IPS DF 6.9 (cell line): ENCODE measurements around the gene MEGF11.

ENCODE experiments used
- DNase-seq: peaks from one replicate; pipeline ENCODE4 v3.0.0-alpha.2; 2013; ENCODE audit warnings: low read depth, low spot score
- H3K27ac ChIP-seq: one replicate; pipeline ENCODE4 v1.5.1; 2013; ENCODE audit warnings: low read length, control low read depth
- H3K27me3 ChIP-seq: 2 replicates; pipeline ENCODE4 v1.6.1; 2013; ENCODE audit warnings: mild to moderate bottlenecking, low read length; ENCODE audit not compliant: control insufficient read depth, insufficient read depth
- H3K36me3 ChIP-seq: 2 replicates; pipeline ENCODE4 v1.6.1; 2013; ENCODE audit warnings: low read length; ENCODE audit not compliant: control insufficient read depth, insufficient read depth
- H3K4me1 ChIP-seq: 2 replicates; pipeline ENCODE4 v1.6.1; 2013; ENCODE audit warnings: low read length; ENCODE audit not compliant: control insufficient read depth, insufficient read depth
- H3K4me3 ChIP-seq: 2 replicates; pipeline ENCODE4 v1.5.1; 2013; ENCODE audit warnings: mild to moderate bottlenecking, low read length
- H3K9me3 ChIP-seq: 2 replicates; pipeline ENCODE4 v1.6.1; 2013; ENCODE audit warnings: low read length, inconsistent platforms; ENCODE audit not compliant: control insufficient read depth, insufficient read depth
- WGBS: extraction: QIAGEN DNeasy Blood & Tissue Kit; methylation state at CpG from one replicate; pipeline ENCODE4 v1.1.7; 2013; ENCODE audit warnings: mixed read lengths, missing lambda C conversion rate; ENCODE audit not compliant: insufficient read length, insufficient coverage; 5-methylcytosine and 5-hydroxymethylcytosine counted together

The MEGF11 gene

DNA sequence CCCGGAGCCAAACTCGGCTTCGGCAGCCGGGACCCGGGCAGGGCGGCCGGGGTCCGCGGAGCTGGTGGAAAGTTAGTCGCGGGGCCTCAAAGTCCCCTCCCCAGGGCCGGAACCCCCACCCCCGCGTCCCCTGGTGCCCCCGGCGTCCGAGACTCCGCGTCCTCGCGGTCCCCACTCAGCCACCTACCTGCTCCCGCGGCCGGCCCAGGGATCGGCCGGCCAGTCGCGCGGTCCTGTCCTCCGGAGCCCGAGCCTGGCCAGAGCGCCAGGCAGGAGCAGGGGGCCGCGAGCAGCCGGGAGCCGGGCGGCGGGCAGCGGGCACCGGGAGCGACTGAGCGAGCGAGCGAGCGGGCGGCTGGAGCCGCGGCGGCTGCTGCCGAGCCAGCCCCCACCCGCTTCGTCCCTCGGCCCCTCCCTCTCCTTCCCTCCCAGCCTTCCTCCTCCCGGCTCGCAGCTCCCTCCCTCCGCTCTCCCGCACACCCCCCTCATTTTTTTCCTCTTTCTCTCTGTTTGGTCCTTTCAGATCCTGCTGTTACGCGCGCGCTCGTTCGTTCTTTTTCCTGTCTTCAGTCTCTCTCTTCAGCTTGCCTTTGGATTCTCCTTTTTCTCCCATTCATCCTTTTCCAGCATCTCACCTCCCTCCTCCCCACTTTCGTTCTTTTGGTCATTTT is at the start of gene MEGF11:
TSS of gene MEGF11 (minus strand) at position 333 of the 671 bp plus-strand sequence. CDS start 125,347 bp downstream, outside the sequence.
- Histone ChIP-seq H3K4me1 (no peaks in the 10 kb centered on the region; the same call in 1 of the 2 replicates), H3K4me3 (peak within 1 kb of the TSS; percentile 79), H3K27me3 (peaks cover 41% of the 10 kb centered on the region), H3K9me3 (no peaks in the 10 kb centered on the region), H3K27ac (no peak within 1 kb of the TSS), H3K36me3 (no peaks in the 10 kb centered on the region)
- DNase-seq, result no peak
- no CpG with 5 or more reads among the region's 64 CpGs for WGBS

DNA sequence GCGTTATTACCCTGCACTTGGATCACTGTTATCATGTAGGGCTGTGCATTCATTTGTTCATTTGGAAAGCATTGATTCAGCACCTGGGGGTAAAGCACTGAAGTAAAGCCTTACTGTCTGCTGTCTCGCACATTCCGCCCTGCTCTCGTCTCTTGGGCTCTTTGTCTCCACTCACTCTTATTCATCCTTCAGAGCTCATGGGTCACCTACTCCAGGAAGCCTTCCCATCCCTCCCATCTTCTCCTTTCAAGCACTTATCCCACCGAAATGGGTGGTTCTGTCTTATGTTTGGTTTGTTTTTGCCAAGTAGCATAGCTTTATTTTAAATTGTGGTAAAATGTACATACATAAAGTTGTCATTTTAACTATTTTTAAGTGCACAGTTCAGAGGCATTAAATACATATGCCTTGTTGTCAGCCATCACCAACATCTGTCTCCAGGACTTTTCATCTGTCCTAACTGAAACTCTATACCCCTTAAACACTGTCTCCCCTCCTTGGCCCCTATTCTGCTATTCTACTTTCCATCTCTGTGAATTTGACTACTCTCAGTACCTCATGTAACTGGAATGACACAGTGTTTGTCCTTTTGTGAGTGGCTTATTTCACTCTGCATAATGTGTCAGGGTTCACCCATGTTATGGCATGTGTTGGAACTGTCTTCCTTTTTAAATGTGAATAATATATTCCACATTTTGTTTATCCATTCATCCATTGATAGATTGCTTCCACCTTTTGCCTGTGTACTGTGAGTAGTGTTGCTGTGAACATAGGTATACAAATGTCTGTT is 49.1 kb upstream of the MEGF11 start:
- Histone ChIP-seq H3K27me3 (no peaks in the 10 kb centered on the region), H3K9me3 (no peaks in the 10 kb centered on the region), H3K4me3 (no peak overlapping the region), H3K36me3 (no peaks in the 10 kb centered on the region), H3K27ac (no peak overlapping the region), H3K4me1 (no peaks in the 10 kb centered on the region)
- no peak for DNase-seq
- WGBS, result no CpG with 5 or more reads among the region's 5 CpGs

DNA sequence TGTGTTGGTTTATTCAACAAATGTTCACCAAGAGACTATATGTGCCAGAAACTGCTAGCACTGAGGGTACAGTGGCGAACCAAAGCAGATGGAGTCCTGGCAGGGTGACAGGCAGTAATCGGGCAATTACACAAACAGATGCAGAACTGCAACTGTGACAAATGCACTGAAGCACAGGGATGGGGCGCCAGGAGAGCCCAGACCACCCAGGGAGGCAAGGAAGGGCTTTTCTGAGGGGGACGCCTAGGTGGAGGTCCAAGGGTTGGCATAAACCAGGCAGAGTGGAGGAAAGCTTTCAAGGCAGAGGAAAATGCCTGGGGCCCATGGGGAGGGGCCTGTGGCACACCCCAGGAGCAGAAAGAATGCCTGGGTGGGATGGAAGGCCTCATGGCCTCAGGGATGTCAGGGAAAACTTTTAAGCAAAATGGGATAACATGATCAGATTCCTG is 45.3 kb upstream of the MEGF11 start:
- DNase-seq, result no peak
- Histone ChIP-seq H3K27me3 (no peaks in the 10 kb centered on the region), H3K36me3 (no peaks in the 10 kb centered on the region), H3K4me3 (no peak overlapping the region), H3K4me1 (peaks cover 5% of the 10 kb centered on the region; the same call in 1 of the 2 replicates), H3K9me3 (no peaks in the 10 kb centered on the region), H3K27ac (no peak overlapping the region)
- no CpG with 5 or more reads among the region's 4 CpGs for WGBS

DNA sequence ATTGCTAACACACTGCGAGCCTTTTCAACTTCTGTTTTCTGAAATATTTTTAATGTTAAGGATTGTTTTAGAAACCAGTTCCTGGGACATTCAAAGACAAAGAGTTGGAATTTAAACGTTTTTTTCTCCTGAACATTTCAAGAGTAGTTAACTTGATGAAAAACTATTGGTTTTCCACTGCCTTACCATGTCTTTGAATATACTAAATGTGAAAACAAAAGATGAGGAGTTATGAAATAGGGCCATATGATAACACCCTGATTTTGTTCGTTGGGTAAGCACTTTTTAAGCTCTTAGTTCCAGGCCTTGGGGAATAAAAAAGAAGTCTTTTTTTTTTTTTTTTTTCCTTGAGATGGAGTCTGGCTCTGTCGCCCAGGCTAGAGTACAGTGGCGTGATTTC is 42.6 kb upstream of the MEGF11 start:
- no peak for DNase-seq
- no peak overlapping the region for H3K27ac ChIP-seq
- no CpG with 5 or more reads among the region's 5 CpGs for WGBS

DNA sequence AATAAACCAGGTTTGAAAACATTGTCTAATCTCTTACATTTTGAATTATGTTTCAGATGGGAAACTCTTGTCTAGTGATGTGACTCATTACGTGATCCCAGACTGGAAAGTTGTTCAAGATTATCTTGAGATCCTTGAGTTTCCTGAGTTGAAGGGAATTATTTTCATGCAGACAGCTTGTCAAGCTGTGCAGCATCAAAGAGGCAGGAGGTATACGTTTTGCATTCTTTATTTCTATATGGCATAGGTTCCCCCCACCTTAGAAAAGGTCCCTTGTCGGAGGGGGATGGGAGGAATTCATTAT is 41.3 kb upstream of the MEGF11 start:
- Histone ChIP-seq H3K36me3 (no peaks in the 10 kb centered on the region), H3K9me3 (no peaks in the 10 kb centered on the region), H3K27me3 (no peaks in the 10 kb centered on the region), H3K4me3 (no peak overlapping the region), H3K27ac (no peak overlapping the region), H3K4me1 (peaks cover 5% of the 10 kb centered on the region; the same call in 1 of the 2 replicates)
- DNase-seq, result no peak
- no CpG with 5 or more reads among the region's 3 CpGs for WGBS

More for the DNA sequence above, 42.6 kb upstream of the MEGF11 start:
- Histone ChIP-seq H3K36me3 (no peaks in the 10 kb centered on the region), H3K9me3 (no peaks in the 10 kb centered on the region), H3K4me1 (peaks cover 5% of the 10 kb centered on the region; the same call in 1 of the 2 replicates), H3K27me3 (no peaks in the 10 kb centered on the region), H3K4me3 (no peak overlapping the region)

DNA sequence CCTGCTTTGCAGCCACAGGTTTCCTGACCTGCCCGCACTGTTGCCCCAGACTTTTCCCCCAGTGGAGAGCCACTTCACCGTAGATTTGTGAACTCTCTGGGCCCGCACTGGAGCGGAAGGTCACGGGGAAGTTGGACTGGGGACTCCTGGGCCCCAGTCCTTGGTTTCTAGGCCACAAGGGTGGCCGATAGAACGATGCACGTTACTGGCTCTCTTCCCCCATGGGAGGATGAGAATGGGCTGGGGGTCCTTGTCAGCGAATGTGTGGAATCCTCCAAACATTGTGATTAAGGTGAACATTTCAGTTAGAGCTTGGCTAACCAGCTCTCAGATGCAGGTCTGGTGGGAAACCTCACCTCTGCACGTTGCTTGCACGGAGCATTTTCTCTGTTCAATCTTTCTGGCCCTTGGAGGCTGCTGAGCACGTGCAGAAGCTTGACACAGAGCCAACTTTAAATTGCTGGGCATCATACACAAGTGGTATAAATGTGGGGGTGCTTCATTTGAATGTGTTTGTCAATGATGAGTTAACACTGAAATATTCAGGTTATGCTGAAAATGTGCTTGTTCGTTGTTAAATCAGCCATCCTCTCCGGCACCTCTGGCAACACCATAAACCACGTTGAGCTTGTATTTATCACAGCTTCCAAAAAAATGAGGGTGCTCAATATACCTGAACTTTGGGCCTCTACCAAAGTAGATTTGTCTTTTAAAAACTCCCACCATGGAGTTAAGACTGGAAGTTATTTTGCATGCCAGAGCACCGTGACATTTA is 40.8 kb upstream of the MEGF11 start:
- no peak overlapping the region for H3K27ac ChIP-seq

DNA sequence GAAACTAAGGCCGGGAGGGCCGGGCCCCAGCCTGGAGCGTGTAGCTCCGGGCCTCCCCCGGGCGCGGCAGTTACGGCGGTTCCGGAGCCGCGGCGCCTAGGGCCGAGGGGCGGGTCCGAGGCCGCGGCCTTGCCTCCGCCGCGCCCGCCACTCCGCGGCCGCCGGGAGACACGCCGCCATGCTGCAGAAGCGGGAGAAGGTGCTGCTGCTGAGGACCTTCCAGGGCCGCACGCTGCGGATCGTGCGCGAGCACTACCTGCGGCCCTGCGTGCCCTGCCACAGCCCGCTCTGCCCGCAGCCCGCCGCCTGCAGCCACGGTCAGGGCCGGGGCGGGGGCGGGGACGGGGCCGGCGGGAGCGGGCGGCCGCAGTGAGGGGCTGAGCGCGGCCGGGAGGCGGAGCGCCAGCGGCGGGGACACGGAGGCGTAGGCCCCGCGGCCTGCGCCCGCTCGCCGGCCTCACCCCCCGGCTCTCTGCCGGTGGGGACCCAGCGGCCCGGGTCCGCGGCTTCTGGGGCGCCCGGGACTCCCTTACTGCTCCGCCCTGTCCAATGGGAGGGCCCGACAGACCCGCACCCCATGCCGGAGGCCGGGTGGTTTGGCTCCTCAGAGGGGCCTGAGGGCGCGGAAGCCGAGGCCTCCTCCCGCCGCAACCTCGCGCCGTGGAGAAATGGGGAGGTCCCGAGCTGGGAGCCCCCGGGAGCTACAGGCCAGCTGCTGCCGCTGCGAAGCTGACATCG is 40.0 kb upstream of the MEGF11 start, which contains the start of gene DIS3L:
TSS of gene DIS3L (plus strand) at position 150 of the 738 bp plus-strand sequence. CDS start at position 179, 29 bp downstream.
- WGBS, result no CpG with 5 or more reads among the region's 92 CpGs
- Histone ChIP-seq H3K27me3 (no peaks in the 10 kb centered on the region), H3K9me3 (no peaks in the 10 kb centered on the region), H3K36me3 (no peaks in the 10 kb centered on the region), H3K4me1 (peaks cover 5% of the 10 kb centered on the region; the same call in 1 of the 2 replicates), H3K4me3 (peak within 1 kb of the TSS; percentile 62; the same call in 1 of the 2 replicates), H3K27ac (no peak within 1 kb of the TSS)
- DNase-seq, result no peak

More for the DNA sequence above, 40.8 kb upstream of the MEGF11 start:
- DNase-seq, result no peak
- Histone ChIP-seq H3K4me3 (peak overlapping the region; percentile 62; the same call in 1 of the 2 replicates), H3K4me1 (peaks cover 5% of the 10 kb centered on the region; the same call in 1 of the 2 replicates), H3K9me3 (no peaks in the 10 kb centered on the region), H3K36me3 (no peaks in the 10 kb centered on the region), H3K27me3 (no peaks in the 10 kb centered on the region)
- WGBS, result no CpG with 5 or more reads among the region's 16 CpGs

DNA sequence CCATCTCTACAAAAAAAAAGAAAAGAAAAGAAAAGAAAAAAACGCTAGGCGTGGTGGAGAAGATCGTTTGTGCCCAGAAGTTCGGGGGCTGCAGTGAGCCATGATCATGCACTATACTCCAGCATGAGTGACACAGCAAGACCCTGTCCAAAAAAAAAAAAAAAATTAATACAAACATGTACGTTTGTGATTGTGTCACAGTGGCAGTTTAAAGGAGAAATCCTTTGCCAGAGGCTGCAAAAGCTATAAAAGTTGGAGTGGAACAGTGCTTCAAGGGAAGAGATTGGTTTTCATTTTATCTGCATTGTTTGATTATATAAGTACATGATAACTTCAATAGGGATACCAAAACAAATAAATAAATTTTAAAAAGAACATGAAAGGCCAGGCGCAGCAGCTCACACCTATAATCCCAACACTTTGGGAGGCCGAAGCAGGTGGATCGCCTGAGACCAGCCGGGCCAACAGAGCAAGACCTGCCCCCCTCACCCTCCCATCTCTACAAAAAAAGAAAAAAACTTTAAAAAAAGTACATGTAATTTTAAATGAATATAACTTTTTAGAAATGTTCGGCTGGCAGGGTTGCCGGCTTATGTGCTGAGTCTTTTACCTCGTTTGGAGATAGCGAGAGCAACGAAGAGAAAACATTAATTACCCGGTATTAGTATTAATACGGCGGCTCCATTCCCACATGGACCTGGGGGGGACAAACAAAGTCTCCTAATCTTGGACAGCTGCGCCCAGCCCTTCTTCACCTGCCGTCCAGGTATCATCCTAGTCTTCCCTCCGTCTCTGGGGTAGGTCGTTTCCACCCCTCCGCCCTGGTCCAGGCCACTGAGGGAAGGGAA is 39.2 kb upstream of the MEGF11 start:
- Histone ChIP-seq H3K36me3 (no peaks in the 10 kb centered on the region), H3K4me1 (peaks cover 5% of the 10 kb centered on the region; the same call in 1 of the 2 replicates), H3K9me3 (no peaks in the 10 kb centered on the region), H3K27me3 (no peaks in the 10 kb centered on the region), H3K4me3 (peak overlapping the region; percentile 62; the same call in 1 of the 2 replicates), H3K27ac (no peak overlapping the region)
- no CpG with 5 or more reads among the region's 22 CpGs for WGBS
- no peak for DNase-seq

DNA sequence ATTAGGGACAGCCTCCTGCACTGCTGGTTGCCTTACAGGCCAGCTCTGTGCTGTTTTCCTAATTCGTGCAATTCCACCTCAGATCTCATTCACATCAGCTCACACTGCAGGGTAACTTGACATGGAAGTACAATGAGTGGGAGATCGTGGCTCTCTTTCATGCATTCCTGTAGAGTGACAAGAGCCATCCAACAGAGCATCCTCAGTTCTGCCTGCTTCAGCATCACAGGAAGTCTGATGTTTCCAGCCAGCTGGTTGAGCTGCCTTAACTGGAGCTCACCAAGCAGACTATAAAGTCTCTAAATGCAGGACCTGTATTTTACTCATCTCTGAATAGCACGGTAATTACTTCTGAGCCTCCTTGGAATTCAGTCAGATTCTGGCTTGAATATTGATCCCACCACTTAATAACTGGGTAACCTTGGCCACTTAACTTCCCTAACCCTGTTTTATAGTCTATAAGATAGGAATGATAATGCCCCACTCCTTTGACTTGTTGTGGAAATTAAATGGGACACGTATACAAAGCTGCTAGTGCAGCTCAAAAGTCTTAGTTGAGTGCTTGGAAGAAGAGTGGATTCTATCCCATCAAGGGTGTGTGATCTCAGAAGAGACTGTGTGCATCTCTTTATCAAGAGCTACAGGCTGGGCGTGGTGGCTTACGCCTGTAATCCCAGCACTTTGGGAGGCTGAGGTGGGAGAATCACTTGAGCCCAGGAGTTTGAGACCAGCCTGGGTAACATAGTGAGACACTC is 38.4 kb upstream of the MEGF11 start:
- Histone ChIP-seq H3K9me3 (no peaks in the 10 kb centered on the region), H3K4me3 (no peak overlapping the region), H3K36me3 (no peaks in the 10 kb centered on the region), H3K4me1 (peaks cover 5% of the 10 kb centered on the region; the same call in 1 of the 2 replicates), H3K27me3 (no peaks in the 10 kb centered on the region), H3K27ac (no peak overlapping the region)
- WGBS, result no CpG with 5 or more reads among the region's 6 CpGs
- DNase-seq, result no peak
